ENCODE results near the gene ARSK. TPM values are rescaled to one million over a fixed set of nuclear protein-coding genes. Genes with fewer than 3 reads are reported as not detected.
"Not testable (repeated sequence)": the region's sequence is repeated elsewhere in the genome, so short reads cannot be mapped to it uniquely, and the experiment has no call there.

Gene ARSK
- total RNA-seq, 1 donor from 2014 or later, result 8.2 TPM

DNA sequence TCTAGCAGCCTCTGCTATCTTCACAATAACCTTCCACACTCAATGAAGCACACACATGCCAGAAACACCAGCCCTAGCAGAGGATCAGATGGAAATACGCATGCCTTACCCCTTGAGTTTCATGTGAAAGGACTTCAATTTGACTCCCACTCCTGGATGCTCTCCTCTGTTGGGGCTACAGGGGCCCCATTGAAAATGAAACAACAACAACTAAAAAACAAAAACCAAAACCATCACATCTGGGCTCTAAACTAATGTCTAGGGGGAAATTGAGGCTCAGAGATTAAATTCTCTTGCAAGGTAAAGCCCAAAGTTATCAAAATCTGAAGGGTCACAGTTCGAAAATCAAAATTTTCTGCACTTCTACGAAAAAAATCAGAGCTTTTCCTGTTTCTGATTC lies 83.7 kb downstream of the ARSK start:
- no peak for DNase-seq (ENCODE audit: low read depth)
- no peaks in the 10 kb centered on the region for H3K27me3 ChIP-seq (ENCODE audit: control insufficient read depth, insufficient read depth, low read length)
- no peak overlapping the region for H3K4me3 ChIP-seq (ENCODE audit: low read depth, low read length)
- H3K36me3 ChIP-seq (ENCODE audit: control insufficient read depth, insufficient read depth, low read length), result no peaks in the 10 kb centered on the region
- TF ChIP-seq, protein P1, sequence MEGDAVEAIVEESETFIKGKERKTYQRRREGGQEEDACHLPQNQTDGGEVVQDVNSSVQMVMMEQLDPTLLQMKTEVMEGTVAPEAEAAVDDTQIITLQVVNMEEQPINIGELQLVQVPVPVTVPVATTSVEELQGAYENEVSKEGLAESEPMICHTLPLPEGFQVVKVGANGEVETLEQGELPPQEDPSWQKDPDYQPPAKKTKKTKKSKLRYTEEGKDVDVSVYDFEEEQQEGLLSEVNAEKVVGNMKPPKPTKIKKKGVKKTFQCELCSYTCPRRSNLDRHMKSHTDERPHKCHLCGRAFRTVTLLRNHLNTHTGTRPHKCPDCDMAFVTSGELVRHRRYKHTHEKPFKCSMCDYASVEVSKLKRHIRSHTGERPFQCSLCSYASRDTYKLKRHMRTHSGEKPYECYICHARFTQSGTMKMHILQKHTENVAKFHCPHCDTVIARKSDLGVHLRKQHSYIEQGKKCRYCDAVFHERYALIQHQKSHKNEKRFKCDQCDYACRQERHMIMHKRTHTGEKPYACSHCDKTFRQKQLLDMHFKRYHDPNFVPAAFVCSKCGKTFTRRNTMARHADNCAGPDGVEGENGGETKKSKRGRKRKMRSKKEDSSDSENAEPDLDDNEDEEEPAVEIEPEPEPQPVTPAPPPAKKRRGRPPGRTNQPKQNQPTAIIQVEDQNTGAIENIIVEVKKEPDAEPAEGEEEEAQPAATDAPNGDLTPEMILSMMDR (IDR thresholded peaks at IDR 0.05; ENCODE audit: insufficient read depth, low read length, poor library complexity, severe bottlenecking), result no peak

- Histone ChIP-seq H3K36me3 (ENCODE audit: control insufficient read depth, insufficient read depth, low read length) (no peaks in the 10 kb centered on the region), H3K4me3 (ENCODE audit: low read depth, low read length) (no peak overlapping the region), H3K27me3 (ENCODE audit: control insufficient read depth, insufficient read depth, low read length) (no peaks in the 10 kb centered on the region)
- DNase-seq (ENCODE audit: low read depth), result no peak
- TF ChIP-seq, protein P1 (IDR thresholded peaks at IDR 0.05; ENCODE audit: insufficient read depth, low read length, poor library complexity, severe bottlenecking), result no peak
Measured at GRCh38 chr5:95641741-95642220, 86.9 kb downstream of the ARSK start.

DNA sequence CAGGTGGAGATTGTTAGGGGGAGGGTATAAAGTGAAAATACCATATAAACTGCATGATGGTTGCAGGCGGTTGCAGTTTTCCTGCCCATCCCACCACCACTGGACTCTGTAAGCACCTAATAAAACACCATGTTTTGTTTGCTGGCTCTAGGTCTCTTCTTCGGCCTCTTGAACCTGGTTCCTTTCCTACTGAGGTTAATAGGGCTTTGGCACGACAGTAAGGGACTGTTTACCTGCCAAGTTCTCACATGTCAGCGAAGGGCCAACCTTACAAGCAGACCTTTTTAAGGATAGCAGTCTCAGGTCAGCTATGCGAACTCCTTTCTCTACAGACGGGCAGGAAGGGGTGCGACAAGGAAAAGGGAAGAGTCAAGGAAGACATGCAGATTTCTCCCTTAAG lies 88.3 kb downstream of the ARSK start:
- TF ChIP-seq, protein P1 (IDR thresholded peaks at IDR 0.05; ENCODE audit: insufficient read depth, low read length, poor library complexity, severe bottlenecking), result no peak
- no peaks in the 10 kb centered on the region for H3K36me3 ChIP-seq (ENCODE audit: control insufficient read depth, insufficient read depth, low read length)
- no peak for DNase-seq (ENCODE audit: low read depth)
- no peaks in the 10 kb centered on the region for H3K27me3 ChIP-seq (ENCODE audit: control insufficient read depth, insufficient read depth, low read length)
- H3K4me3 ChIP-seq (ENCODE audit: low read depth, low read length), result no peak overlapping the region

- no peak for DNase-seq (ENCODE audit: low read depth)
Measured at GRCh38 chr5:95644351-95645042, 89.6 kb downstream of the ARSK start.

DNA sequence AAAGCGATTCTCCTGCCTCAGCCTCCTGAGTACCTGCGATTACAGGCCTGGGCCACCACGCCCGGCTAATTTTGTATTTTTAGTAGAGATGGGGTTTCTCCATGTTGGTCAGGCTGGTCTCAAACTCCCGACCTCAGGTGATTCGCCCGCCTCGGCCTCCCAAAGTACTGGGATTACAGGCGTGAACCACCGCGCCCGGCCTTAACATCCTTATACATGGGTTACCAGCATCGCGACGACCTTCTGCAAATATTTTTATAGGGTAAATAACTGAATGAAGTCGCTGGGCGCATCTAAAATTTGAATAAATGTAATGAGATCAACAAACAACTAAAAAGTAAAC lies 91.3 kb downstream of the ARSK start:
- H3K4me3 ChIP-seq (ENCODE audit: low read depth, low read length), result peak overlapping the region; percentile 31

More at GRCh38 chr5:95644351-95645042, 89.6 kb downstream of the ARSK start:
- Histone ChIP-seq H3K36me3 (ENCODE audit: control insufficient read depth, insufficient read depth, low read length) (no peaks in the 10 kb centered on the region), H3K27me3 (ENCODE audit: control insufficient read depth, insufficient read depth, low read length) (no peaks in the 10 kb centered on the region), H3K4me3 (ENCODE audit: low read depth, low read length) (no peak overlapping the region)
- TF ChIP-seq, protein P1 (IDR thresholded peaks at IDR 0.05; ENCODE audit: insufficient read depth, low read length, poor library complexity, severe bottlenecking), result peak; percentile 71

GRCh38 chr5:95646569-95647431 lies 91.9 kb downstream of the ARSK start, which contains the start of gene RFESD:
TSS of gene RFESD (plus strand) at chr5:95646777. CDS start at chr5:95652272, 5,495 bp downstream.
- peak within 1 kb of the TSS; percentile 31 for H3K4me3 ChIP-seq (ENCODE audit: low read depth, low read length)
- H3K36me3 ChIP-seq (ENCODE audit: control insufficient read depth, insufficient read depth, low read length), result no peaks in the 10 kb centered on the region
- TF ChIP-seq, protein P1 (IDR thresholded peaks at IDR 0.05; ENCODE audit: insufficient read depth, low read length, poor library complexity, severe bottlenecking), result no peak
- no peaks in the 10 kb centered on the region for H3K27me3 ChIP-seq (ENCODE audit: control insufficient read depth, insufficient read depth, low read length)
- DNase-seq (ENCODE audit: low read depth), result peak; percentile 84

More for the DNA sequence above, 91.3 kb downstream of the ARSK start:
- not testable (repeated sequence) for DNase-seq (ENCODE audit: low read depth); H3K36me3 ChIP-seq (ENCODE audit: control insufficient read depth, insufficient read depth, low read length); H3K27me3 ChIP-seq (ENCODE audit: control insufficient read depth, insufficient read depth, low read length)

Measured in kidney epithelial cell (primary cell).